SU-DHL-6 (cell line): Measurements from ENCODE around the gene TIRAP.

ENCODE experiments used
- H2AFZ ChIP-seq: fragments of 200-600 bp; sonication (generic); 2 replicates; pipeline ENCODE4 v1.6.1; 2014; ENCODE audit warnings: low read depth, mild to moderate bottlenecking, moderate library complexity, mixed read lengths, antibody characterized with exemption, low read length; ENCODE audit not compliant: severe bottlenecking
- H3F3A ChIP-seq: fragments of 200-600 bp; shearing (Covaris generic); 2 replicates; pipeline ENCODE4 v1.6.0; 2016; ENCODE audit warnings: antibody characterized with exemption, mild to moderate bottlenecking; ENCODE audit not compliant: insufficient read depth
- H3K27ac ChIP-seq: fragments of 200-600 bp; sonication (generic); 2 replicates; pipeline ENCODE4 v1.5.1; 2016; ENCODE audit warnings: low read depth, mild to moderate bottlenecking, low read length, moderate library complexity, mixed read lengths
- H3K27me3 ChIP-seq: fragments of 200-600 bp; sonication (generic), shearing (Covaris generic); 2 replicates; pipeline ENCODE4 v1.6.0; 2014; ENCODE audit warnings: mild to moderate bottlenecking, low read length
- H3K36me3 ChIP-seq: fragments of 200-600 bp; sonication (generic); 2 replicates; pipeline ENCODE4 v1.6.1; 2014; ENCODE audit warnings: mild to moderate bottlenecking, low read length, mixed read lengths
- H3K4me2 ChIP-seq: fragments of 300-600, 200-600 bp; shearing (Covaris generic), sonication (generic); 2 replicates; pipeline ENCODE4 v1.6.0; 2014; ENCODE audit warnings: low read length, low read depth, mild to moderate bottlenecking; ENCODE audit not compliant: poor library complexity, severe bottlenecking
- H3K4me3 ChIP-seq: fragments of 200-600 bp; sonication (generic); 2 replicates; pipeline ENCODE4 v1.5.1; 2014; ENCODE audit warnings: antibody characterized with exemption, low read length, mild to moderate bottlenecking, mixed read lengths; ENCODE audit not compliant: insufficient read depth, poor library complexity, severe bottlenecking
- H3K79me2 ChIP-seq: fragments of 200-600 bp; sonication (generic); 2 replicates; pipeline ENCODE4 v1.6.1; 2014; ENCODE audit warnings: mild to moderate bottlenecking, low read length, moderate library complexity; ENCODE audit not compliant: insufficient read depth
- H3K9ac ChIP-seq: fragments of 200-600 bp; sonication (generic); 2 replicates; pipeline ENCODE4 v1.7.0; 2014; ENCODE audit warnings: mild to moderate bottlenecking, low read length
- H3K9me2 ChIP-seq: fragments of 200-600 bp; sonication (generic); replicated peaks from 2 replicates; pipeline ENCODE4 v1.6.1; 2014; ENCODE audit warnings: low read length; ENCODE audit not compliant: insufficient read depth
- H3K9me3 ChIP-seq: fragments of 200-600 bp; sonication (generic); 2 replicates; pipeline ENCODE4 v1.6.1; 2014; ENCODE audit warnings: low read length, mixed read lengths; ENCODE audit not compliant: insufficient read depth
- H4K20me1 ChIP-seq: fragments of 200-600 bp; sonication (generic); 2 replicates; pipeline ENCODE4 v1.6.1; 2014; ENCODE audit warnings: low read depth, mild to moderate bottlenecking, antibody characterized with exemption, low read length, moderate library complexity, mixed read lengths
- EZH2phosphoT487 ChIP-seq: fragments of 200-600 bp; sonication (generic), shearing (Covaris generic); conservative IDR thresholded peaks from 2 replicates; pipeline ENCODE4 v1.6.1; 2018; ENCODE audit warnings: mild to moderate bottlenecking, antibody characterized with exemption, low read length, moderate library complexity, mixed read lengths
- TF ChIP-seq, protein P1 (sequence below): fragments of 200-600 bp; sonication (generic); IDR thresholded peaks from one replicate; pipeline ENCODE4 v1.5.1; 2017; ENCODE audit warnings: antibody characterized with exemption, mild to moderate bottlenecking, low read length, moderate library complexity; ENCODE audit not compliant: insufficient read depth, poor library complexity, severe bottlenecking

The TIRAP gene

GRCh38 chr11:126339863-126340434, 57.1 kb downstream of the TIRAP start:
- Histone ChIP-seq H4K20me1 (no peaks in the 10 kb centered on the region), H3K36me3 (no peaks in the 10 kb centered on the region), H2AFZ (no peak overlapping the region), H3K27ac (no peak overlapping the region), H3K4me3 (no peak overlapping the region), H3K27me3 (no peaks in the 10 kb centered on the region), H3K9me2 (no peaks in the 10 kb centered on the region), H3K4me2 (no peak overlapping the region), H3K79me2 (no peaks in the 10 kb centered on the region), H3K9me3 (no peaks in the 10 kb centered on the region), H3F3A (no peaks in the 10 kb centered on the region), H3K9ac (no peak overlapping the region)
- TF ChIP-seq EZH2phosphoT487: no peak
- TF ChIP-seq, protein P1, sequence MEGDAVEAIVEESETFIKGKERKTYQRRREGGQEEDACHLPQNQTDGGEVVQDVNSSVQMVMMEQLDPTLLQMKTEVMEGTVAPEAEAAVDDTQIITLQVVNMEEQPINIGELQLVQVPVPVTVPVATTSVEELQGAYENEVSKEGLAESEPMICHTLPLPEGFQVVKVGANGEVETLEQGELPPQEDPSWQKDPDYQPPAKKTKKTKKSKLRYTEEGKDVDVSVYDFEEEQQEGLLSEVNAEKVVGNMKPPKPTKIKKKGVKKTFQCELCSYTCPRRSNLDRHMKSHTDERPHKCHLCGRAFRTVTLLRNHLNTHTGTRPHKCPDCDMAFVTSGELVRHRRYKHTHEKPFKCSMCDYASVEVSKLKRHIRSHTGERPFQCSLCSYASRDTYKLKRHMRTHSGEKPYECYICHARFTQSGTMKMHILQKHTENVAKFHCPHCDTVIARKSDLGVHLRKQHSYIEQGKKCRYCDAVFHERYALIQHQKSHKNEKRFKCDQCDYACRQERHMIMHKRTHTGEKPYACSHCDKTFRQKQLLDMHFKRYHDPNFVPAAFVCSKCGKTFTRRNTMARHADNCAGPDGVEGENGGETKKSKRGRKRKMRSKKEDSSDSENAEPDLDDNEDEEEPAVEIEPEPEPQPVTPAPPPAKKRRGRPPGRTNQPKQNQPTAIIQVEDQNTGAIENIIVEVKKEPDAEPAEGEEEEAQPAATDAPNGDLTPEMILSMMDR: no peak

DNA sequence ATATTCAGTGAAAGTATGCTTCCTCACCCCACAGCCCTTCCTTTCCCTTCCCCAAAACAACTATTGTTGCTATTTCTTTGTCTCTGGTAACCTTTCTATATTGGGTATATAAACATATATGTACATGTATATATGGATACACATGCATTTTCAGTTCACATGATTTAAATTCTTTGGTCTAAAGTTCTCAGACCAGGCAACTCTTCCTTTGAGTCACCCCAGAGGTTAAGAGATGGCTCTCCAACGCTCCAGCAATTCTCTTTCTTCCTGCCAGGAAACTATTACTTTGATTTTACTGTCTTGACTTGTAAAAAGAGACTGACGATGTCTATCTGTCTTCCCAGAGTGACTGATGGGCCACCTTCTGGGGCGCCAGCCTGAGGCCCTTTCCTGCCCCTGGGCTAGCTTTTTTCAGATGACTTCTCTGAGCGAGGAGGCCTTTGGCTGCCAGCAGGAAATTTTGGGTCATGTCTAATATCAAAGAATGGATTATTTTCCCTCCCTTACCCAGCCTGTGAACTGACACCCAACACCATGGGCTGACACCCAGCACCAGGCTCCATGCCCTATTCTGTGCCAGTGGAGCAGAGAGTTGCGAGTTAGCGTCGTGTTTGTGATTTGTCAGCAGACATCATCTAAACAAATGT, 58.2 kb downstream of the TIRAP start:
- no peak for TF ChIP-seq EZH2phosphoT487
- TF ChIP-seq, protein P1: no peak
- H2AFZ ChIP-seq: no peak overlapping the region
- H3K36me3 ChIP-seq: no peaks in the 10 kb centered on the region
- no peaks in the 10 kb centered on the region for H3K9me2 ChIP-seq
- no peak overlapping the region for H3K4me2 ChIP-seq
- H3K9ac ChIP-seq: no peak overlapping the region
- no peaks in the 10 kb centered on the region for H3K79me2 ChIP-seq
- no peaks in the 10 kb centered on the region for H4K20me1 ChIP-seq
- no peaks in the 10 kb centered on the region for H3K27me3 ChIP-seq
- H3K9me3 ChIP-seq: no peaks in the 10 kb centered on the region
- no peak overlapping the region for H3K27ac ChIP-seq
- no peak overlapping the region for H3K4me3 ChIP-seq
- no peaks in the 10 kb centered on the region for H3F3A ChIP-seq

DNA sequence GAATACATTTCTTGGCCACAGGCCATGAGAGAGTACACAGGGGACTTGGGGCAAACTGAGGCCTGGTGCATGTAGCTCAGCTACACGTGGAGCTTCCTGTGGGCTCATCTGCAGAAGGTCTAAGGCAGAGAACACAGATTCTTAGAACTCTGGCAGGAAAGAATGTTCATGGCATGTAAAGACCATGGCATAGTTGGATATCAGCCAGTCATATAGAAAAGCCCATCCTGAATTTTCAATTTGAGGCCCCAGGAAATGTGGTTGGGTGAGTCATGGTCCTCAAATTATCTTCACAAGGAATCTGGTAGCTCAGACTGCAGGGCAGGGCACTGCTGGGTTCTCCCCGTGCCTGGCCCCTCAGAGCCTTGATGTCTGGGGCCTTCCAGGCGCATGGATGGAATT, 58.9 kb downstream of the TIRAP start:
- Histone ChIP-seq H3K9me2 (no peaks in the 10 kb centered on the region), H3K27ac (no peak overlapping the region), H3K4me2 (no peak overlapping the region), H3F3A (no peaks in the 10 kb centered on the region), H4K20me1 (no peaks in the 10 kb centered on the region), H2AFZ (no peak overlapping the region), H3K27me3 (no peaks in the 10 kb centered on the region), H3K79me2 (no peaks in the 10 kb centered on the region), H3K4me3 (no peak overlapping the region), H3K9me3 (no peaks in the 10 kb centered on the region), H3K9ac (no peak overlapping the region), H3K36me3 (no peaks in the 10 kb centered on the region)
- TF ChIP-seq, protein P1: no peak
- TF ChIP-seq EZH2phosphoT487: no peak
